HG02884 (cell line): ENCODE results near the gene SENP3.
A peak's percentile ranks its signal among the peaks of the same experiment; 100 is the strongest.

Experiments
- ATAC-seq: cut with Tn5 transposase; IDR thresholded peaks from one replicate; pipeline ENCODE4 v1.9.1; 2021; ENCODE audit warnings: mild to moderate bottlenecking, moderate library complexity; ENCODE audit not compliant: unreplicated experiment

The SENP3 gene

DNA sequence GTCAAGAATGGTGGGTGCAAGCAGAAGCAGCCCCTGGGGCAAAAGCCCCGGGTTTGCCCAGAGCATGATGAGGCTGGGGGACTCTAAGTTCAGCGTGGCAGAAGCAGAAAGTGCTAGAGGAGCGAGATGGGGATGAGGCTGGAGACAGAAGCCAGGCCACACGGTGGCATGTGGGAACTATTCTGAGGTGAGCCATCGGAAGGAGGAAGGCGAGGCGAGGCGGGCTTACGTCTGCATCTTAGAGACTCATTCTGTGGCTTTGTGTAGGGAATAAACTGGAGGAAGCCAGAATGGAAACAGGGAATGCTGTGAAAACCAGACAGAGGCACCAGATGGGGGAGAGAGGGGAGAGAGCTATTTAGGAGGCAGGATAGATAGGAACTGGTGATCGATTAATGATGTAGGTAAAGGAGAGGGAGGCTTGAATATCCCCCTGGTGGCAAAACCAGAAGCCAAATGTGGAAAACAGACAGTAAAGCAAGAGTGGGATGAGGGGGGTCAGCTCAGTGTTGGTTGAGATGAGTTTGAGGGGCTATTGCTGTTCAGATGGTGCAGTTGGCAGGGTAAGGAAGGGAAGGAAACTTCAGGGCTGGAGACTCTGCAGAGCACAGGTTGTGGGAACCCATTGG lies 6.3 kb upstream of the SENP3 start:
- ATAC-seq = no peak

DNA sequence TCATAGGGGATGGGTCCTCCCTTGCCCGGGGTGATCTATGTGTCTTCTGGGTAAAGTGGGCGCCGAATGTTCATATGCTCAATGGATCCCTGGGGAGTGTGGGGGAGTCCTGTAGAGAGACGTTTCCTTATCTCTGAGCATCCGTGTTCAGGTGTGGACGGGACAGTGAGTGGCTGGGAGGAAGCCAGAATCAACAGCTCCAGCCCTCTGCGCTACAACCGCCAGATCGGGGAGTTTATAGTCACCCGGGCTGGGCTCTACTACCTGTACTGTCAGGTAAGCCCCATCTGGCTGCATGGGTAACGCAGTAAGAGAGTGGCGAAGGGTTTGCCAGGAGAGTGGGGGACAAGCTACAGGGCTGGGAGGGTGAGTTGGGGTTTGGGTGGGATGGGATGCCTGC lies 5.1 kb upstream of the SENP3 start:
- ATAC-seq = no peak

DNA sequence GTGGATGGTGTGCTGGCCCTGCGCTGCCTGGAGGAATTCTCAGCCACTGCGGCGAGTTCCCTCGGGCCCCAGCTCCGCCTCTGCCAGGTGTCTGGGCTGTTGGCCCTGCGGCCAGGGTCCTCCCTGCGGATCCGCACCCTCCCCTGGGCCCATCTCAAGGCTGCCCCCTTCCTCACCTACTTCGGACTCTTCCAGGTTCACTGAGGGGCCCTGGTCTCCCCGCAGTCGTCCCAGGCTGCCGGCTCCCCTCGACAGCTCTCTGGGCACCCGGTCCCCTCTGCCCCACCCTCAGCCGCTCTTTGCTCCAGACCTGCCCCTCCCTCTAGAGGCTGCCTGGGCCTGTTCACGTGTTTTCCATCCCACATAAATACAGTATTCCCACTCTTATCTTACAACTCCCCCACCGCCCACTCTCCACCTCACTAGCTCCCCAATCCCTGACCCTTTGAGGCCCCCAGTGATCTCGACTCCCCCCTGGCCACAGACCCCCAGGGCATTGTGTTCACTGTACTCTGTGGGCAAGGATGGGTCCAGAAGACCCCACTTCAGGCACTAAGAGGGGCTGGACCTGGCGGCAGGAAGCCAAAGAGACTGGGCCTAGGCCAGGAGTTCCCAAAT lies 4.5 kb upstream of the SENP3 start:
- ATAC-seq = no peak

DNA sequence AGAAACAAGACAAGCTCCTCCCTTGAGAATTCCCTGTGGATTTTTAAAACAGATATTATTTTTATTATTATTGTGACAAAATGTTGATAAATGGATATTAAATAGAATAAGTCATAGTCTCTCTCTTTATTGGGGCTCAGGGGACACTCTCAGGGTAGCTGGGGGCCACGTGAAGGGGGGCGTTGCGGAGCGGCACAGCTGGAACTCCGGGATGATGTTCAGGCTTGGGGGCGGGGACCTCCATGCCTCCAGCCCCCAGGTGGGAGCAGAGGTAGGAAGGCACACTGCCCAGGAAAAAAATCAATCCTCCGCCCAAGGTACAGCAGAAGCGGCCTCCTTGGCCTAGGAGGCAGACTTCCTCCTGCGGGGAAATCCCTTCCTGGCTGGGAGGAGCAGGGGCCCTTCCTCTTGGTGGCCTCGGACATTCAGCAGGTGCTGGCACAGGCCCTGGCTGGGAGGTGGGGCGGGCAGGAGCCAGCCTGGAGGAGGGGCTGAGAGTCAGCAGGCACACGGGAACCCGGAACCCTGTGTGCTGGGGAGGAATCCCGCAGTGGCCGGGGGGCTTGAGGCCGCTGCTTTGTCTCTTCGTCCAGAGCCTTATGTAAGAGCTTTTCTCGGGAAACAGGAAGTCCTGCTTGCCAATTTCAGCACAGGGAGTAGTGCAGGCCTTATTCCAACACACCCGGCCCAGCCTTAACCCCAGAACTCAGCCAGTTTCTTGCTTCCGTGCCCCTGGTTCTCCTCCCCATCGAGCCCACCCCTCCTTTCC lies 3.8 kb upstream of the SENP3 start:
- ATAC-seq = no peak

DNA sequence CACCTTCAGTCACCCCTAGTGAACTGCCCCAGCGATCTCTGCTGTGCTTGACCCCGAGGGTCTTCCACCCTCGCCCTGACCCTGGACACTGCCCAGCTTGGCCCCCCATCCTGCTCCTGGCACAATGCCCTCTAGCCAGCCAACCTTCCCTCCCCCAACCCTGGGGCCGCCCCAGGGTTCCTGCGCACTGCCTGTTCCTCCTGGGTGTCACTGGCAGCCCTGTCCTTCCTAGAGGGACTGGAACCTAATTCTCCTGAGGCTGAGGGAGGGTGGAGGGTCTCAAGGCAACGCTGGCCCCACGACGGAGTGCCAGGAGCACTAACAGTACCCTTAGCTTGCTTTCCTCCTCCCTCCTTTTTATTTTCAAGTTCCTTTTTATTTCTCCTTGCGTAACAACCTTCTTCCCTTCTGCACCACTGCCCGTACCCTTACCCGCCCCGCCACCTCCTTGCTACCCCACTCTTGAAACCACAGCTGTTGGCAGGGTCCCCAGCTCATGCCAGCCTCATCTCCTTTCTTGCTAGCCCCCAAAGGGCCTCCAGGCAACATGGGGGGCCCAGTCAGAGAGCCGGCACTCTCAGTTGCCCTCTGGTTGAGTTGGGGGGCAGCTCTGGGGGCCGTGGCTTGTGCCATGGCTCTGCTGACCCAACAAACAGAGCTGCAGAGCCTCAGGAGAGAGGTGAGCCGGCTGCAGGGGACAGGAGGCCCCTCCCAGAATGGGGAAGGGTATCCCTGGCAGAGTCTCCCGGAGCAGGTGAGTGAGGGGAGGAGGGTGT lies 3.0 kb upstream of the SENP3 start, which contains the start of gene TNFSF13:
Gene TNFSF13, plus strand, starts transcription at position 207 of the 776 bp plus-strand sequence. Its CDS starts 290 bp downstream, at position 497.
- ATAC-seq = no peak

DNA sequence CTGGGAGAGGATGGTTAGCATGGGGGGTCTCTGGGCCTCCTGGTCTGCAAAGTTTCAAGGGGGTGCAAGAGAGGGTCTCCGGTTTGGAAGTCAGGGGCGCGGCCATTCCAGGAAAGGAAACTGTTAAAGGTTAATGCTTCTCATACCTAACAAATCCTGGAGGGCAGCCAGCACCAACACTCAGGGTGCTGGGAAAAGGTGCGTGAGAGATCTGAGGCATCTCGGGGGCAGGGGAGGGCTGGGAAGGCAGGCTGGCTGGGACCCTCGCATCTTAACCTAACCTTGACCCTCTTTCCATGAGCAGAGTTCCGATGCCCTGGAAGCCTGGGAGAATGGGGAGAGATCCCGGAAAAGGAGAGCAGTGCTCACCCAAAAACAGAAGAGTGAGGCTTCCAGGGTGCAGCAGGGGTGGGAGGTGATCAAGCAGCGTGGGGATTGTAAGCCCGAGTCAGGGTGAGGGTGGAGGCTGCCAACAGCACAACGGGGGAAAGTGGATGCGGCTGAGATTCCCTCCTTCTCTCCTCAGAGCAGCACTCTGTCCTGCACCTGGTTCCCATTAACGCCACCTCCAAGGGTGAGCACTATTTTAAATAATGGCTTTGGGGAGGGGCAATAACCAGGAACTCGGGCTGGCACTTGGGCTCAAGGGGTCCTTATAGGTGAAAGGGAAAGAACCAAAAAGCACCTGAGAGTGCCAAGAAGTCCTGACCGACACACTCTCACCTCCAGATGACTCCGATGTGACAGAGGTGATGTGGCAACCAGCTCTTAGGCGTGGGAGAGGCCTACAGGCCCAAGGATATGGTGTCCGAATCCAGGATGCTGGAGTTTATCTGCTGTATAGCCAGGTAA lies 2.2 kb upstream of the SENP3 start:
- no peak for ATAC-seq

DNA sequence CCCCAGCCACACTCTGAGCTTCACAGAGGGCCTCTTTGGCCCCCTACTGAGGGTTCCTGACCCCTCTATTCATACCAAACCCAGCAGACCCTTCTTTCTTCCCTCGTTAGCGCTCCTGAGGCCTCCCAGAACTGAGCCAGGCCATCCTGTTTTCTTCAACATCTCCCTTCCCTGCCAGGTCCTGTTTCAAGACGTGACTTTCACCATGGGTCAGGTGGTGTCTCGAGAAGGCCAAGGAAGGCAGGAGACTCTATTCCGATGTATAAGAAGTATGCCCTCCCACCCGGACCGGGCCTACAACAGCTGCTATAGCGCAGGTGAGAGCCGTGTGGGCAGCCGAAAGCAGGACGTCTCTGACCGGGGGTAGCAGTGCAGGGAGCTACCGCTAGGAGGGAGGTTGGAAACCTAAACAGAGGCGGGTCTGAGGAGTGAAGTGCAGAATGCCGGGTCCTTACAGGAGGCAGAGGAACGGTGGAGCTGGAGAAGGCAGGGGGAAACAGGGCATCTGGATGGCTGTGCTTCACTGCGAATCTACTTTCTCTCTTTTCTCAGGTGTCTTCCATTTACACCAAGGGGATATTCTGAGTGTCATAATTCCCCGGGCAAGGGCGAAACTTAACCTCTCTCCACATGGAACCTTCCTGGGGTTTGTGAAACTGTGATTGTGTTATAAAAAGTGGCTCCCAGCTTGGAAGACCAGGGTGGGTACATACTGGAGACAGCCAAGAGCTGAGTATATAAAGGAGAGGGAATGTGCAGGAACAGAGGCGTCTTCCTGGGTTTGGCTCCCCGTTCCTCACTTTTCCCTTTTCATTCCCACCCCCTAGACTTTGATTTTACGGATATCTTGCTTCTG lies 1.3 kb upstream of the SENP3 start:
- ATAC-seq = no peak

DNA sequence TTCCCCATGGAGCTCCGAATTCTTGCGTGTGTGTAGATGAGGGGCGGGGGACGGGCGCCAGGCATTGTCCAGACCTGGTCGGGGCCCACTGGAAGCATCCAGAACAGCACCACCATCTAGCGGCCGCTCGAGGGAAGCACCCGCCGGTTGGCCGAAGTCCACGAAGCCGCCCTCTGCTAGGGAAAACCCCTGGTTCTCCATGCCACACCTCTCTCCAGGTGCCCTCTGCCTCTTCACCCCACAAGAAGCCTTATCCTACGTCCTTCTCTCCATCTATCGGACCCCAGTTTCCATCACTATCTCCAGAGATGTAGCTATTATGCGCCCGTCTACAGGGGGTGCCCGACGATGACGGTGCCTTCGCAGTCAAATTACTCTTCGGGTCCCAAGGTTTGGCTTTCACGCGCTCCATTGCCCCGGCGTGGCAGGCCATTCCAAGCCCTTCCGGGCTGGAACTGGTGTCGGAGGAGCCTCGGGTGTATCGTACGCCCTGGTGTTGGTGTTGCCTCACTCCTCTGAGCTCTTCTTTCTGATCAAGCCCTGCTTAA lies 617 bp upstream of the SENP3 start:
- ATAC-seq = no peak

DNA sequence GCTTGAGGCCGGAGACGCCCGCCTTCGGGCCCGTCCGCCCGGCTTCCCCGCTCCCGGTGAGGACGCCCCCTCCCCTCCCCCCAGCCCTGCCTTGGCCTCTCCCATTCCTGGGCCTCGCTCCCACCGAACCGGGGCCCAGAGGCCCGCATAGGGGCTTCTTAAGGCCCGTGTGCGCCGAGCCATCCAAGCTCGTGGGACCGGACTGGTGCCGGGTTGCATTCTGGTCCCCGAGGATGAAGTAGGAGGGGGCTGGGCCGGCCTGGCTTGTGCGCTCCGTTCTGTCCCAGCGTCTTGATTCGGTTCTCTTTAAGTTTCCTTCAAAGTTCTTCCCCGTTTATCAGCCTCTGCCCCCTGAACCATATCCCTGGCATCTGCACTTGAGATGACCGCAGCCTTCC lies 488 bp downstream of the SENP3 start:
- no peak for ATAC-seq

DNA sequence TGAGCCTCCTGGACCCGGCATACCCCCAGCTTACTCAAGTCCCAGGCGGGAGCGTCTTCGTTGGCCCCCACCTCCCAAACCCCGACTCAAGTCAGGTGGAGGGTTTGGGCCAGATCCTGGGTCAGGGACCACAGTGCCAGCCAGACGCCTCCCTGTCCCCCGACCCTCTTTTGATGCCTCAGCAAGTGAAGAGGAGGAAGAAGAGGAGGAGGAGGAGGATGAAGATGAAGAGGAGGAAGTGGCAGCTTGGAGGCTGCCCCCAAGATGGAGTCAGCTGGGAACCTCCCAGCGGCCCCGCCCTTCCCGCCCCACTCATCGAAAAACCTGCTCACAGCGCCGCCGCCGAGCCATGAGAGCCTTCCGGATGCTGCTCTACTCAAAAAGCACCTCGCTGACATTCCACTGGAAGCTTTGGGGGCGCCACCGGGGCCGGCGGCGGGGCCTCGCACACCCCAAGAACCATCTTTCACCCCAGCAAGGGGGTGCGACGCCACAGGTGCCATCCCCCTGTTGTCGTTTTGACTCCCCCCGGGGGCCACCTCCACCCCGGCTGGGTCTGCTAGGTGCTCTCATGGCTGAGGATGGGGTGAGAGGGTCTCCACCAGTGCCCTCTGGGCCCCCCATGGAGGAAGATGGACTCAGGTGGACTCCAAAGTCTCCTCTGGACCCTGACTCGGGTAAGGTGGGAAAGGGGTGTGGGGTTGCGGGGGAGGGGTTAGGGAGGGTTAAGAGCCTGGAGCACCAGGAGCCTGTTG lies 1.6 kb downstream of the SENP3 start:
- ATAC-seq = no peak

DNA sequence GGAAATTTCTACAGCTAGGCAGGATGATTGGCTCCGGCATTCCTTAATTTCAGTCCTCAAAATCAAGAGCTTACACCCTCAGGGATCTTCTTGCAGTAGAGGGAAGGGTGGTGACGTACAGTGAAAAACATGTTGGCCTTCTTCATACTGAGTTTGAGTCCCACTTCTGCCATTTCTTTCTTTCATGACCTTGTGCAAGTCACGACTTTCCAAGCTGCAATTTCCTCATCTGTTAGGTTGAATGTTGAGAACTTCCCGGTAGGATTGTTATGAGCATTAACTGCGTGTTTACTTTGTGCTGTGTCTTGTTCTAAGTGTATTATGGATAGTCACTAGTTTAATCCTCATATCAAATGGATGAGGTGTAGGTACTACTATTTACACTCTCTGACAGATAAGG lies 7.9 kb downstream of the SENP3 start:
- ATAC-seq = no peak

DNA sequence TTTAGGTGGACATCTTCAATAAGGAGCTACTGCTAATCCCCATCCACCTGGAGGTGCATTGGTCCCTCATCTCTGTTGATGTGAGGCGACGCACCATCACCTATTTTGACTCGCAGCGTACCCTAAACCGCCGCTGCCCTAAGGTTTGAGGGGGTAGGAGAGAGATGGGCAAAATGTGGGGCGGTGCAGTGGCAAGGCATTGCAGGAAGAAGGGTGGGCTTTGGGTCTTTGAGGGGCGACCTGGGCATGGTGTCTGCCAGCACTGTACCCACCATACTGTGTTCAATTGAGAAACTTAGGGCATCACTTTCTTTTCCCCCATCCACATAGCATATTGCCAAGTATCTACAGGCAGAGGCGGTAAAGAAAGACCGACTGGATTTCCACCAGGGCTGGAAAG lies 8.6 kb downstream of the SENP3 start:
- ATAC-seq = no peak

DNA sequence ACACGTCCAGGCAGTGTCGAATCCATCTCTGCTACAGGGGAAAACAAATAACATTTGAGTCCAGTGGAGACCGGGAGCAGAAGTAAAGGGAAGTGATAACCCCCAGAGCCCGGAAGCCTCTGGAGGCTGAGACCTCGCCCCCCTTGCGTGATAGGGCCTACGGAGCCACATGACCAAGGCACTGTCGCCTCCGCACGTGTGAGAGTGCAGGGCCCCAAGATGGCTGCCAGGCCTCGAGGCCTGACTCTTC lies 10.5 kb downstream of the SENP3 start:
- ATAC-seq = no peak

DNA sequence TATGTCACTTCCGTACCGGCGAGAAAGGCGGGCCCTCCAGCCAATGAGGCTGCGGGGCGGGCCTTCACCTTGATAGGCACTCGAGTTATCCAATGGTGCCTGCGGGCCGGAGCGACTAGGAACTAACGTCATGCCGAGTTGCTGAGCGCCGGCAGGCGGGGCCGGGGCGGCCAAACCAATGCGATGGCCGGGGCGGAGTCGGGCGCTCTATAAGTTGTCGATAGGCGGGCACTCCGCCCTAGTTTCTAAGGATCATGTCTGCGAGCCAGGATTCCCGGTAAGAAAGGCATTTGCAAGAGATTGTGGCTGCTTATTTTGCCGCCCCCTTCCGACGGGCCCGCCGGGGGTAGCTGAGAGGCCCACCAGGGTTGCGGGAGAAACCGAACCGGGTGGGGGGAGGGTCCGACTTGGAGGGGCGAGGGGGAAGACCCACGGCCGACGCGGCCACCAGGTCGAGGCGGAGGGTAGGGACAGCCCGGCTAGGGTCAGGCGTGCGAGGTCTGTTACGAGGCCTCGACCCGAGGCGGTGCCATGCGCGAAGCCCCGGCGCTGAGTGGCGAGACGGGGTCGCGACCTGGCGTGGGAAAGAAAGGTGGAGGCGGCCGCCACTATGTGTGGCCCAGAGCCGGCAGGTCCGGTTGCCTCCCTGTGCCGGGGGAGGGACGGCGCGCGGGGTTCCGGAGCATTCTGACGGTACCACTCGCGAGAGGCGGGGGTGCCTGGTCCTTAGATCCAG lies 11.0 kb downstream of the SENP3 start:
- peak; percentile 82 for ATAC-seq

DNA sequence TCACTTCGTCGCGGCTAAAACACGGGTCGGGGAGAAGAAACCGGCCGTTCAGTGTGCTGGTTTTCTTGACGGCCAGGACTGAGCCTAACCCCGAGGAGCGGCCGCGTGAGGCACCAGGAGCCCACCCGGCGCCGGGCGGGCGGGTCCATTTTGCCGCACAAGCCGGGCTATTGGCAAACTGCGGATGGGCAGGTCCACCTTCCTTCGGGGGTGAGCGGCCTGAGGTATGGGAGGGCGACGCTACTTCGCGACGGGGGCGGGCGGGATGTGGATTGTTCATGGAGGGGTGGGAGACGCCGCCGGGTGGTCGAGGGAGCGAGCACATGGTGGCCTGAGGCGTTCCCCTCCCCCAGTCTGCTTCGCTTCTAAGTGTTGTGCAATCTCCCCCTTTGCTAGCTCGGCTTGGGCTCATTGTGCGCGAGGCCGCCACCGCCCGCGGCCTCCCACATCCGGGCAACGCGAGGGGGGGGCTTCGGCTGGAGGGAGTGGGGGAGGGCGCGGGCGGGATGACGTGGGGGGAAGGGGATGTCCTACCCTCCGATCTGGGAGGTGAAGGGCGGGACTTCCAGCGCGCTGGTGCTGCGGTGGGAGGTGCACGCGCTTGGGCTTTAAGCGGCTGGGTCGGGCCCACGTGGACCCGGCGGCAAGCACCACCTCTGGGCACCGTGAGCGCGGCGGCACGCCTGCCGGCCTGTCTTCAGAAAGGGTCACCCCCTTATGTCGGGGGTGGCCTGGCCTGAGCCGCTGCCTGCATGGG lies 11.8 kb downstream of the SENP3 start:
- no peak for ATAC-seq

DNA sequence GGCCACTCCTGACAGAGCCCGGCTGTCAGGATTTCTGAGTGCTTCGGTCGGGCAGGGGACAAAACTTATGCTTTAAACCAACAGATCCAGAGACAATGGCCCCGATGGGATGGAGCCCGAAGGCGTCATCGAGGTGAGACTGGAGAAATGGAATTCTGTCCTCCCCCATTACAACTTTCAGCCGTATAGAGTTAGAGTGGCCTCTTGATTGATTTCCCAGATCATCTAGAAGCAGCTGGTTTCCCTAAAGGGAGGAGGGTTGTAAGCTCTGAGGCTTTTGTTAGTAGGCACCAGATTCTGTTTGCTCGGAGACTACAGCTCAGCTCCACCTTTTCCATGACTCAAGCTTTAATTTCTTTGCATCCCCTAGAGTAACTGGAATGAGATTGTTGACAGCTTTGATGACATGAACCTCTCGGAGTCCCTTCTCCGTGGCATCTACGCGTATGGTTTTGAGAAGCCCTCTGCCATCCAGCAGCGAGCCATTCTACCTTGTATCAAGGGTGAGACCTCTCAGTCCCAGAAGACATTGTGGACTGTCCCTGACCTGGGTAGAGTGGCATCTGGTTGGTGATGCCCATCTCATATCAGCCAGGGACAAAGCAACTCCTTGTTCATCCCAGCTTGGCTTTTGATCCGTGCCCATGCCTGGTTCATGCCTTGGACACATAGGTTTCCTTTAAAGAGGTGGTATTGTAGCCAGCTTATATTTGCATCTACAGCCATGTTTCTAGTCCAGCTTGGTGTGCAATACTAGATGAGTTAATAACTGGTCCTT lies 12.6 kb downstream of the SENP3 start:
- ATAC-seq = no peak

DNA sequence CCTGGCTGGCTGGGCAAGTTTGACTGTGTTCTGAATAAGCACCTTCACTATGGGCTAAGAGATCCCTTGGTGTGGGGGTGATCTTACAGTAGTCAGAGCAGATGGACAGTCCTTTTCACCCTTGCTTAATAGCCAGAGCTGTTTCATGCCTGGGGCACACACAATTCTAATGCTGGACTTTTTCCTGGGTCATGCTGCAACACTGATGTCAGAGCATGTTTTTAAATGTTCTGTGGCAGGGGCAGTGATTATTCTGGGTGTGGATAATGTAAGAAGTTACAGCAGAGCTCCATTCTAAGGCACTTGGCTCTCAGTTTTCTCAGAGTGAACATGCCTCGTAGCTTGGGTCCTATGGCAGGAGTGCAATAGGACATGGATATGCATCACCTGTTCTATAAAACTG lies 13.8 kb downstream of the SENP3 start:
- ATAC-seq = no peak
